Lung microvascular endothelial cell (primary cell): ENCODE data around the gene TMEM63A. TPM values are rescaled to one million over a fixed set of nuclear protein-coding genes. Genes with fewer than 3 reads are reported as not detected.
"Not testable (repeated sequence)": the region's sequence is repeated elsewhere in the genome, so short reads cannot be mapped to it uniquely, and the experiment has no call there.

Source experiments
- DNase-seq, 2 donors: peaks; one replicate each; pipeline versions ENCODE4 v3.0.0 to v3.0.0-alpha.2; 2010; ENCODE audit warnings: low read depth in 2 of 2
- total RNA-seq: library from RNA; depleted of rRNA; stranded (reverse); fragments of >200 nt; gene quantifications from 2 replicates; pipeline ENCODE4 v1.2.1, GENCODE V29; 2014

The TMEM63A gene
- total RNA-seq, 1 donor from 2014 or later: 4.4 TPM

- not testable (repeated sequence) for DNase-seq
These were observed 86.1 kb downstream of the TMEM63A start for GRCh38 chr1:225796097-225796496.

Other genes starting within 250 kb of the TMEM63A start
- gene ENAH, start 229.3 kb downstream of the TMEM63A start, total RNA-seq: 8.9 and 12.6 TPM in 2 replicates
- gene SRP9, start 104.6 kb downstream of the TMEM63A start, total RNA-seq: 136 and 170 TPM in 2 replicates
- gene EPHX1, start 72.3 kb downstream of the TMEM63A start, total RNA-seq: 27.2 and 50.4 TPM in 2 replicates
- gene LEFTY1, start 6.8 kb upstream of the TMEM63A start, total RNA-seq: not detected in 2 replicates
- gene PYCR2, start 41.9 kb upstream of the TMEM63A start, total RNA-seq: 19.8 and 31.5 TPM in 2 replicates
- not detected in 2 replicates for gene LEFTY2, start 58.8 kb upstream of the TMEM63A start, total RNA-seq
- gene SDE2, start 117.0 kb upstream of the TMEM63A start, total RNA-seq: 16.6 and 35.7 TPM in 2 replicates
- 200 and 336 TPM in 2 replicates for gene H3-3A, start 180.3 kb upstream of the TMEM63A start, total RNA-seq